ENCODE results near the gene C20orf144. TPM values are rescaled to one million over a fixed set of nuclear protein-coding genes. Genes with fewer than 3 reads are reported as not detected.

The C20orf144 gene
- total RNA-seq, 1 experiment from 2014 or later = not detected

- H3K36me3 ChIP-seq = peaks cover 13% of the 10 kb centered on the region
- no peaks in the 10 kb centered on the region for H3K27me3 ChIP-seq
- no peak for DNase-seq
- H3K4me3 ChIP-seq = no peak overlapping the region
- H3K9me3 ChIP-seq = no peaks in the 10 kb centered on the region
Measured at GRCh38 chr20:33669873-33670640, 7.9 kb downstream of the C20orf144 start.

GRCh38 chr20:33670715-33671499 is 8.8 kb downstream of the C20orf144 start:
- no peak for DNase-seq
- Histone ChIP-seq H3K36me3 (peaks cover 13% of the 10 kb centered on the region), H3K27me3 (no peaks in the 10 kb centered on the region), H3K4me3 (no peak overlapping the region), H3K9me3 (no peaks in the 10 kb centered on the region)

GRCh38 chr20:33671573-33672288 is 9.6 kb downstream of the C20orf144 start:
- Histone ChIP-seq H3K27me3 (no peaks in the 10 kb centered on the region), H3K4me3 (no peak overlapping the region), H3K9me3 (no peaks in the 10 kb centered on the region), H3K36me3 (peaks cover 13% of the 10 kb centered on the region)
- no peak for DNase-seq

- H3K4me3 ChIP-seq = no peak overlapping the region
- no peaks in the 10 kb centered on the region for H3K9me3 ChIP-seq
- H3K27me3 ChIP-seq = no peaks in the 10 kb centered on the region
- DNase-seq = no peak
- H3K36me3 ChIP-seq = peaks cover 19% of the 10 kb centered on the region
Measured at GRCh38 chr20:33672426-33673113, 10.4 kb downstream of the C20orf144 start.

GRCh38 chr20:33673114-33673409 is 10.9 kb downstream of the C20orf144 start:
- Histone ChIP-seq H3K9me3 (no peaks in the 10 kb centered on the region), H3K27me3 (no peaks in the 10 kb centered on the region), H3K36me3 (peaks cover 20% of the 10 kb centered on the region), H3K4me3 (peak overlapping the region; percentile 56)
- DNase-seq = no peak

- H3K27me3 ChIP-seq = no peaks in the 10 kb centered on the region
- DNase-seq = peak; percentile 50
- peak overlapping the region; percentile 56 for H3K4me3 ChIP-seq
- no peaks in the 10 kb centered on the region for H3K9me3 ChIP-seq
- H3K36me3 ChIP-seq = peaks cover 18% of the 10 kb centered on the region
Measured at GRCh38 chr20:33673410-33674293, 11.5 kb downstream of the C20orf144 start.

- peaks cover 21% of the 10 kb centered on the region for H3K36me3 ChIP-seq
- H3K9me3 ChIP-seq = no peaks in the 10 kb centered on the region
- DNase-seq = peak; percentile 83
- peak within 1 kb of the TSS; percentile 56 for H3K4me3 ChIP-seq
- no peaks in the 10 kb centered on the region for H3K27me3 ChIP-seq
Measured at GRCh38 chr20:33674294-33675135, 12.4 kb downstream of the C20orf144 start, which contains the start of gene NECAB3. Gene NECAB3 (minus strand): TSS chr20:33674428. CDS start chr20:33674352, 76 bp downstream.

- H3K36me3 ChIP-seq = peaks cover 29% of the 10 kb centered on the region
- H3K4me3 ChIP-seq = no peak overlapping the region
- no peaks in the 10 kb centered on the region for H3K27me3 ChIP-seq
- no peaks in the 10 kb centered on the region for H3K9me3 ChIP-seq
- no peak for DNase-seq
Measured at GRCh38 chr20:33675136-33675959, 13.2 kb downstream of the C20orf144 start.

GRCh38 chr20:33676121-33676520 is 14.0 kb downstream of the C20orf144 start:
- H3K27me3 ChIP-seq = no peaks in the 10 kb centered on the region
- H3K9me3 ChIP-seq = no peaks in the 10 kb centered on the region
- H3K36me3 ChIP-seq = peaks cover 32% of the 10 kb centered on the region
- no peak for DNase-seq
- H3K4me3 ChIP-seq = no peak overlapping the region

- DNase-seq = no peak
- no peak overlapping the region for H3K4me3 ChIP-seq
- peaks cover 32% of the 10 kb centered on the region for H3K36me3 ChIP-seq
- no peaks in the 10 kb centered on the region for H3K27me3 ChIP-seq
- no peaks in the 10 kb centered on the region for H3K9me3 ChIP-seq
Measured at GRCh38 chr20:33676652-33677645, 14.8 kb downstream of the C20orf144 start.

- DNase-seq = no peak
- H3K36me3 ChIP-seq = peaks cover 34% of the 10 kb centered on the region
Measured at GRCh38 chr20:33677991-33678702, 16.0 kb downstream of the C20orf144 start.

GRCh38 chr20:33679758-33680485 is 17.8 kb downstream of the C20orf144 start:
- Histone ChIP-seq H3K4me3 (no peak overlapping the region), H3K27me3 (no peaks in the 10 kb centered on the region), H3K36me3 (peaks cover 39% of the 10 kb centered on the region), H3K9me3 (no peaks in the 10 kb centered on the region)
- no peak for DNase-seq

More at GRCh38 chr20:33677991-33678702, 16.0 kb downstream of the C20orf144 start:
- Histone ChIP-seq H3K4me3 (no peak overlapping the region), H3K9me3 (no peaks in the 10 kb centered on the region), H3K27me3 (no peaks in the 10 kb centered on the region)
